Measurements from ENCODE around the gene MAP6.

- no peak for TF ChIP-seq GATA3 (IDR thresholded peaks at IDR 0.05; ENCODE audit: low read depth, low read length)
- no peak for TF ChIP-seq GATA2 (IDR thresholded peaks at IDR 0.05; ENCODE audit: low read depth, low read length)
Observed at GRCh38 chr11:75579841-75580240, 89.0 kb downstream of the MAP6 start.
